ENCODE data around the gene OR2T27. TPM values are rescaled to one million over a fixed set of nuclear protein-coding genes. Genes with fewer than 3 reads are reported as not detected.

Gene OR2T27
- total RNA-seq, 4 donors from 2014 or later: not detected

GRCh38 chr1:248696261-248696660 is 40.9 kb upstream of the OR2T27 start:
- TF ChIP-seq CTCF (IDR thresholded peaks at IDR 0.05; ENCODE audit: low read depth): no peak

GRCh38 chr1:248695451-248696132 is 40.3 kb upstream of the OR2T27 start:
- no peak for TF ChIP-seq CTCF (IDR thresholded peaks at IDR 0.05; ENCODE audit: low read depth)

GRCh38 chr1:248691567-248692155 is 36.3 kb upstream of the OR2T27 start:
- no peak for TF ChIP-seq CTCF (IDR thresholded peaks at IDR 0.05; ENCODE audit: low read depth)

GRCh38 chr1:248688527-248689298 is 33.4 kb upstream of the OR2T27 start:
- TF ChIP-seq CTCF (IDR thresholded peaks at IDR 0.05; ENCODE audit: low read depth): no peak

GRCh38 chr1:248686815-248687214 is 31.5 kb upstream of the OR2T27 start:
- TF ChIP-seq CTCF (IDR thresholded peaks at IDR 0.05; ENCODE audit: low read depth): no peak

GRCh38 chr1:248681651-248682050 is 26.3 kb upstream of the OR2T27 start:
- TF ChIP-seq CTCF (IDR thresholded peaks at IDR 0.05; ENCODE audit: low read depth): no peak

GRCh38 chr1:248670003-248670402 is 14.7 kb upstream of the OR2T27 start:
- no peak for TF ChIP-seq CTCF (IDR thresholded peaks at IDR 0.05; ENCODE audit: low read depth)
